ENCODE data around the gene ROBO1. TPM values are rescaled to one million over a fixed set of nuclear protein-coding genes. Genes with fewer than 3 reads are reported as not detected.

Gene ROBO1
- total and polyA plus RNA-seq, 2 donors (not counting 3 experiments of a cell fraction or from before 2014, with no cell fraction given), result 5.9 to 14.2 TPM

- Histone ChIP-seq H3K4me2 (ENCODE audit: insufficient read depth, low read length) (no peak overlapping the region), H3K4me1 (ENCODE audit: control insufficient read depth, extremely low read depth, insufficient read depth, low read length) (no peaks in the 10 kb centered on the region), H3K9me3 (replicated peaks; ENCODE audit: control insufficient read depth, insufficient read depth, low read length) (no peaks in the 10 kb centered on the region), H4K20me1 (replicated peaks; ENCODE audit: control insufficient read depth, extremely low read depth, insufficient read depth, low read length) (no peaks in the 10 kb centered on the region), H3K27ac (ENCODE audit: insufficient read depth, low read depth, low read length) (no peak overlapping the region), H3K9ac (replicated peaks; ENCODE audit: extremely low read depth, insufficient read depth, low read length) (no peak overlapping the region), H3K9me1 (replicated peaks; ENCODE audit: control insufficient read depth, extremely low read depth, insufficient read depth, low read length) (no peaks in the 10 kb centered on the region), H3K79me2 (ENCODE audit: control insufficient read depth, insufficient read depth, low read length) (no peaks in the 10 kb centered on the region), H3K4me3 (replicated peaks in 1 of 3; ENCODE audit: insufficient read depth in 1 of 3, low read depth in 1 of 3, low read length in 3 of 3) (no peak overlapping the region), H2AFZ (ENCODE audit: low read depth, low read length) (no peak overlapping the region), H3K27me3 (ENCODE audit: control insufficient read depth in 2 of 2, insufficient read depth in 2 of 2, low read length in 2 of 2) (no peaks in the 10 kb centered on the region), H3K36me3 (ENCODE audit: control insufficient read depth in 2 of 2, extremely low read depth in 1 of 2, insufficient read depth in 2 of 2, low read length in 2 of 2) (no peaks in the 10 kb centered on the region)
- CTCF ChIA-PET, result no interaction called here
- no TSS peak for BruUV-seq (replicated peaks)
- TF ChIP-seq CTCF (IDR thresholded peaks at IDR 0.05; ENCODE audit: extremely low read depth in 1 of 2, insufficient read depth in 1 of 2, low read depth in 1 of 2, low read length in 2 of 2) (no peak), POLR2AphosphoS5 (IDR thresholded peaks at IDR 0.05; ENCODE audit: insufficient read depth, low read depth, low read length) (no peak), EZH2 (IDR thresholded peaks at IDR 0.05; ENCODE audit: borderline replicate concordance, low read depth, low read length, severe bottlenecking) (no peak), FOS (IDR thresholded peaks at IDR 0.05; ENCODE audit: borderline replicate concordance, insufficient read depth, low read length) (no peak), JUN (IDR thresholded peaks at IDR 0.05; ENCODE audit: borderline replicate concordance, insufficient read depth, insufficient read length, low read depth) (no peak), MAX (IDR thresholded peaks at IDR 0.05; ENCODE audit: insufficient read depth, insufficient read length) (no peak), MYC (IDR thresholded peaks at IDR 0.05; ENCODE audit: low read depth, low read length) (no peak), GATA2 (IDR thresholded peaks at IDR 0.05; ENCODE audit: insufficient read depth, insufficient read length, low read depth, low read length) (no peak), POLR2A (IDR thresholded peaks at IDR 0.05; ENCODE audit: low read depth, low read length) (no peak)
- DNase-seq (ENCODE audit: low read depth, low spot score) (no peak), FAIRE-seq (no peak)
- POLR2A ChIA-PET, result no interaction called here
- dilution Hi-C loops (cut with MboI; ENCODE audit: extremely low pct_ligation_motif_present, low sequenced_read_pairs) (no loop called here), intact Hi-C loops (cut with micrococcal nuclease) (no loop called here)
These were observed 878.5 kb downstream of the ROBO1 start for GRCh38 chr3:78889348-78889747.

All from endothelial cell of umbilical vein (primary cell).